Right ventricle myocardium superior (tissue), 1 donor: Measurements from ENCODE around the gene ACACA. TPM values are rescaled to one million over a fixed set of nuclear protein-coding genes. Genes with fewer than 3 reads are reported as not detected.

Source experiments
- ATAC-seq: fragments of 200-7000 bp; cut with Tn5 transposase; one replicate; pipeline ENCODE4 v1.9.1; 2020; ENCODE audit warnings: mild to moderate bottlenecking; ENCODE audit not compliant: poor library complexity
- DNase-seq: peaks from one replicate; pipeline ENCODE4 v3.0.0-alpha.2; 2020
- intact Hi-C: fragments of 100-400 bp; cut with DNase I; formaldehyde crosslinking; loops from one replicate; pipeline ENCODE4 v1.11.2; 2022
- total RNA-seq: library from RNA; stranded (reverse); fragmentation: NEBNext Ultra II Directional; extraction: Animal tissue kit (Norgen Biotek cat#: 25700); gene quantifications from one replicate; pipeline ENCODE4 v1.2.1, GENCODE V29; 2021
- donor health status: DM: no; HTN: yes; CAD: no; lungs with severe emphysema.

Gene ACACA
- total RNA-seq, 1 donor from 2014 or later = 15.4 TPM

DNA sequence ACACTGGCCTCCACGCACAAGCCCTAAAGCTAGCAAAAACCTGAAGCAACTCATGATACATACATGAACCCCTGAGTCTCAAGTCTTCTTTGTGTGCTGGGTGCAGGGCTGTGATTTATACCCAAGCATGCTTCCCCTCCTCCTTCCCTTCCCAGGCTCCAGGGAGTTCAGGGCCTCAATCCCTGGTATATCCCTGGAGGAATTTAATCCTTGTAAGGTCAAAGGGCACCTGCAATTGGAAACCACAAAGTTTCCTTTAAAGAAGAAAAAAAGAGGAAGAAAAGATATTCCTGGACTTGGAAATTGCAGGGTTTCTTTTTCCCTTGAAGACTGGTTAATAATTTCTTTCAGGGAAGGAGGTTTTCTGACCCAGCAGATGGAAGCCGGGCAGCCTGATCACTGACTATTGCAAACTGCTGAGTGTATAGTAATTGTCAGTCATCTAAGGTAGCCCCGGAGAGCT is 275.6 kb downstream of the ACACA start:
- DNase-seq (no peak), ATAC-seq (no peak)
- intact Hi-C loops = no loop called here

DNA sequence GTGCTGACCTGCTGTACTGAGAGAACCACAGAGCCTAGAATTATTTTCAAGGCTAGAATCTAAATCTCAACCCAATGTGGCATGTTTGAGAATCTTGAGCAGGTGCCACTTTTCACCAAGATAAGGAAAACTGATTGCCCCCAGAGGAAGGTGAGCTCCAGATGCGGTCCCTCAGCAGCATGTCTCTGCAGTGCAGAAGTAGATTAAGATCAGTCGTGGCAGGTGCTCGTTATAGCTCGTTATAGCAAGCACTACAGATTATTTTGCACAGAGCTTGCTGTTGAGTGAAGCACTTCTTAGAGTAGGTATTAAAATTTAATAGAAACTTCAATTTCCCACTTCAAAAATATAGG is 281.8 kb downstream of the ACACA start:
- ATAC-seq (no peak), DNase-seq (no peak)
- intact Hi-C loops = no loop called here

DNA sequence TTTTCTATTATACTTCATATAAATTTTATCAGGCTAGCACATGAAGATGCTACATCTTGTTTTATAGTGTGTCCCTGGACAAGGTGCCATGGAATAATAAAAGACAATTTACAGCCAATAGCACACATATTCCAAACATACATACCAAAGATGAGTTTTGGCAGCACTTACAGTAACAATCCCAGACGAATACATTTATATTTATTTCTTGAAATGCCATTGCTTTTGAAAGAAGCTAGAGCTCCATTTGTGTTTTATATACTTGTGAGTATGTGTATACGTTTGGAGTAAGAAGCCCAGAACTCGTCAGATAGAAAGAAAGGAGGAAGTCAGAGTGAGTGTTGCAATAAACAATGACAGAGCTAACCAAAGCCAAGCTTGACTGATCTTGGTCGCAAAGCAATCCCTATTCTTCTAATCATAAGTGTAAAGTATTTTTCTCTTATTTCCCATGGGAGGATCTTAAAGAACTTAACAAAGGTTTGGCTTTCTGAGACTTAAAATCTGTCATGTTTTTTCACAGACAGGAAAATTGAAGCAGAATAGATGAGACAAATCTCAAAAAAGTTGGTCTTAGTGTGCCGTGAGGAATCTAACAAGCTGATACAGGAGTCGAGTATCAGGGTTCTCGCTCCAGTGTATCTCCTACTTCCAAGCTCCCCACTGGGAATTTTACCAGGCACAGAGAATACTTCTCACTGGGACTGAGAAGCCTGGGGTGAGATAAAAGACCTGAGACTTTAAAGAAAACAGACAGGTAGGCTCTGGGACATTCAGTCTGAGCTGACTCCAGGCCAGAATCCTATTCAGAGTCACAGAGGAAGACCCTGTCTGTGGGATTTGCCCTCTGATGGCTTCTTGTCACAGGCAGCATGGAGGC is 282.5 kb downstream of the ACACA start:
- DNase-seq = no peak
- intact Hi-C loops = no loop called here
- no peak for ATAC-seq

DNA sequence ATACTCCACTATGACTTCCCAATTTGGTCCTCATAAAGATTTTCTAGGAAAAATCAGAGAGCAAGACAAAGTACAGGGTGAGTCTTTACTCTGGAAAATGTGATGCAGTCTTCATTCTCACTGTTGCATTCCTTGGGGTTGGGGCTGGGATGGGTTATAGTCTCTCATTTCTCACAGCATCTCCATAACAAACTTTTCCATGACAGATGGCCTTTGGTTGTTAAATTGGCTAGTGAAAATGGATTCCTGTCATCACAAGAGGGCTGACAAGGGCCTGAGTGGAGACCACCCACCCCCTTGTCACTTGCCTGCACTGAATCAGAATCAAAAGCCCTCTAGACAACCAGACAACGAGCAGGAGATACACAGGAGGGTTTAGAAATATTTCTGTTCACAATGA is 283.2 kb downstream of the ACACA start:
- DNase-seq (no peak), ATAC-seq (no peak)
- intact Hi-C loops = no loop called here

DNA sequence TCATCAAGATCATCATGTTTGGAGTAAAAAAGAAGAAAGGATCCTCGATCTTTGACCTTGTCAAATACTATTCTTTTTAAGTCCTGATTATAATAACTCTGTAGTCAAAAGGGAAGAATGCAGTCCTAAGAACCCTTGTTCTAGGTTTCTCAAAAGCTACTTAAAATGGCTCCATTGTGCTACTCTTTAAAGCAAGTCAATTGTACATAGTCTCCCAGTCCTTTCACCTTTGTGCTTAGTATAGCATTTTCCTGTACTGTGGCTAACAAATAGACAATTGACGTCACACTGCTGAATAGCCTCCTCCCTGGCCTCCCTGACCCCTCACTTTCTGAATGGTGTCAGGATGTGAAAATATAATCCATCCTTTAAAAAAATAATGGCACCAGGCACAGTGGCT is 285.0 kb downstream of the ACACA start:
- intact Hi-C loops = no loop called here

DNA sequence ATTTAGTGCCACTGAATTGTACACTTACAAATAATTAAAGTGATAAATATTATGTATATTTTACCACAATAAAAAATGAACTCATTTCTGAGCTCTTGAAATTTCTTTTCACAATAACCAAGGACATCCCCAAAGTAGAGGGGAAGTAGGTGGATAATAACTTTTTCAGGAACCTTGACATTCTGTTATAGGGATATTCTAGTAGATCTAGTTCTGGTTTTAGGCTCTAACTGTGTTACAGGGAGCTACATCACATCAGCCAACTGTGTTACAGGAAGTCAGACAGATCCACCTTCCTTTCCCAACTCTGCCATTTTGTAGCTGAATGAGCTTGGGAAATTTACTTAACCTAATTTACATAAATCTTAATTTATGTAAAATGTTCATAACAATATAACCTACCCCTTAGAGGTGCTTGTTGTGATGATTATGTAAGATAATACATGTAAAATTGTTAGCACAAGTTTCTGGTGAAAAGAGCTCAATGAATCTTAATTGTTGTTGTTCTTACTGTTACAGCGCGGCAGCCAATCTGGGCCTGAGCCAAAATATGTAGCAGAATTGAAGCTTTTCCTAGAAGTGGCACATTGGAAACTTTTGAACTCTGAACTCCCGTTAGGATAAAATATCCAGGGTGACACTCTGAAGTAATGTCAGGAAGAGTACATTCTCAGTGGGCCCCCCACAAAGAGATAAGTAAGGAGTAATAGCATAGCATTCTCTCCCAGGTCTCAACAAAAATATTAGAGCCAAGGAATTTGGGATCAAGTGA is 288.1 kb downstream of the ACACA start:
- DNase-seq (no peak), ATAC-seq (no peak)
- intact Hi-C loops = no loop called here

More for the DNA sequence above, 285.0 kb downstream of the ACACA start:
- DNase-seq = no peak
- no peak for ATAC-seq

DNA sequence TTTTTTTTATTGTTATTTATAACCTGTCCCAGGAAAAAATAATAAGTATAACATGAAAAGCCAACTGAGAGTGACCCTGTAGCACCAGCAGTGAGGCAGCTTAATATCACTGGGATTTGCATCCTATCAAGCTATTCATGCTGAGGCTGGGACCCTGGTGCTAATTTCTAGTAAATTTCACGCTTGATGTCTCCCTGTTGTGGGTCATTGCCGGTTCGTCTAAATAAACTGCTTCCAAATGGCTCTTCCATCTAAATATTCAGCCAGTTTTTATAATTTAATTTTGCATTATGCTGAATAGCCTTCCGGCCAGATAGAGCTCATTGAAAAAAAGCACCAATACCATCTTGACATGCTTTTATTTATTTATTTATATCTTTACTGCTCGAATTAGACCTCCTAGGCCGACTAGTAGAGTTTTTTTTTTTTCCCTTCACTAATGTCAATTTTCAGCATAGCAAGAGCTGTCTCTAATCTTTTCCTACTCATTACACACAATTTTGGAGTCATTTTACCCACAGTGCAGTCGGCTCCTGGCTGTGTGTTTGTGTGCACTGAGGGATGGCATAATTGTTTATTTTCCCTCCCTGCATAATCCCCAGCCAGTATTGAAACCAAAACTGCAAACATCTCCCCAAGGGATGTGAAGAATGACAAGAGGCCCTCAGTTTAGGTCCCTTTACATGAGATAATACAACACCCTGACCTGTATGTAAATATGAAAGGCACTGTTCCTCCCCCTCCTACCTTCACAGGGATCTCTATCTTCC is 289.1 kb downstream of the ACACA start:
- intact Hi-C loops = no loop called here
- ATAC-seq (no peak), DNase-seq (no peak)

DNA sequence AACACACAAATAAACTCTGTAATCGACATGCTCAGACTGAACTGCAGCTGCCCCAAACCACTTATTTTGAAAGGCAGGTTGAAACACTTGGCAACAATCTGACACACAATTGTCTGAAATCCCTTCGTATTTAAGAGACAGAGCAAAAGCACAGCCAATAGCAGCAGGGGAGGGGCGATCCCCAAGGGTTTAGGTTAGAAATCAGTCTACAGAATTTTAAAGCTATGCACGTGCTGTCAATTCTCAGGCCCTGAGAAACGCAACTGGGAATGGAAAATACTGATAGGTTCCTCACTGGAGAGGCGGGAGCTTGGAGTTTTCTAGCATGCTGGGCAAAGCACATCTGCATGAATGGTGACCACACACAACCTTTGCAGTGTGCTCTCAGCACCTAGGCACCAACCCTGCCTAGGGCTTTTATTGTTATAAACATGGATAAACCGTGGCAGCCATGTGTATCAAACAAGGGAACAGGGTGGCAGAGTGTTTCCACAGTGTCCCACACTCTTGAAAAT is 289.9 kb downstream of the ACACA start:
- intact Hi-C loops = no loop called here
- no peak for DNase-seq
- no peak for ATAC-seq

DNA sequence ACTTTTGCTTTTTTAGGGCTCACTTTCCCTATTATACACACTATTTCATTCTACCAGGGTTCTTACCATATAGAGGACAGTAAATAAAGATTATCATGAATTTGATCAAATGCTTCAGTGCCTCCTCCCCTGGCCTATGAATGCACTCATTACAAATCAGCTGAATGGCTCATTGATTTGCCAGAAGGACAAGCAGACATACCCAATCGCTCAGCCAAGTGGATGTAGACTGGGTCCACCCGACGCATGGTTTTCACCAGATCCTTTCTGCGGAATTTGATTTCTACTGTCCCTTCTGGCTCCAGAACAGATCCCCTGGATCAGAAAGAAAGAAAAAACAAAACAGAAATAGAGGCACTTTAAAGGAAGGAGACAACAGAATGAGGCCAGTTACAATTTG is 295.3 kb downstream of the ACACA start:
- DNase-seq (no peak), ATAC-seq (no peak)
- intact Hi-C loops = no loop called here

DNA sequence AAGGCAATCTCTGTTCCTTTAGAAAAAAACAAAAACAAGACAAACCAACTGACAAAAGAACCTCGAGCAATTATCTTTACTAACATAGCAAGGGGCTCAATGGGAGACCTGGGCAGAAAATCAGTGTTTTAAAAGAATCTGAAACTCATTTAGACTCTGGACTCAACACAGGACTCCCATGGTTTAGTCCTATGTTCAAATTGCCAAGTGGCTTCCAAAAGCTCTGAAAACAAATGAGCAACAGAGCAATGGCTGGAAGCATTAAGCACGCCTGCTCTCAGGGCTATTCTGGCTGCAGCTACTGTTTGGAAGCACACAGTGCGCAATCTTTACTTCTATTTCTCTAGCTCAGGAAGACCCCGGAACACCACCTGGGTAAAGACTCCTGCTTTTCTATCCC is 295.9 kb downstream of the ACACA start:
- ATAC-seq (no peak), DNase-seq (no peak)
- intact Hi-C loops = no loop called here

DNA sequence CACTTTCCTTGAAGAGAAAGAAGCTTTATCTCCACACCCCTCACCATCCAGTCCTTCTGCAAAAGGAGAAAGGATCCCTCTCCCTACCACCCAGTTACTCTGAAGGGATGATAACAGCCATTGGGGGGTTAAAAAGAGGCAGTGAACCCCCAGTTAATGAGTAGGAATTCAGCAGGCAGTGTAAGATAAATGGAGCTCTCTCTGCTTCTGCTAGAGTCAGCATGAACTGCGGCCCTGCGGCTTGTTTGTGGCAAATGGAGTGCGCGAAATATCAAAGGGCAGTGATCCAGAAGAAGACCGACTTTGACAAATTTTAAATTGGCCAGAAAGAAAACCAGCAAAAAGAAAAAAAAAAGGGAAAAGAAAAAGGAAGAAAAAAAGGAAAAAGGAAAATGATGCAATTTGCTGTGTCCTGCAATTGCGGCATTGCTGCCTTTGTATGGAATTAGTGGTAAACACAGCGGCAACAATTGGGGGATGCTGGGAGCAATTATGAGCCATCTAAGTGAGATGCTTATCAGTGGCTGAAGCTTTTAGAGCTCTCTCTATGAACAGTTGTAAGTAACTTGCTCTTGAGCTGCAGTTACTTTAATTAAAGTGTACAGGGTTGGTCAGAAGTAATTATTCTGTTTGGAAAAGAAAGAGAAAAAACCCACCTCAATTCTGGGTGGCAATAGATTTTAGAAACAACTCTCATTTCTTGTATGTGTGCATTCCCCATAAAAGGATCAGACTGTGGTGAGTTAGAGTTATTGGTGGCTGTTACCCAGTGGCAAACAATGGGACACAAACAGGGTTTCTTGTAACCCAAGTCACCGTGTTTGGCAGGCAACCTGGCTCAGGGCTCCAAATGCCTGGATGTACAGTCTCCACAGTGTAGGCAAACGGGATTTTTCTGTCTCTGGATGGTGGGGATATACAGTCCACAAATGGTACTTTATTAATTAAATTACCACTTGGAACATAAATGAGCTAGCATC is 296.6 kb downstream of the ACACA start:
- ATAC-seq (no peak), DNase-seq (no peak)
- intact Hi-C loops = no loop called here

DNA sequence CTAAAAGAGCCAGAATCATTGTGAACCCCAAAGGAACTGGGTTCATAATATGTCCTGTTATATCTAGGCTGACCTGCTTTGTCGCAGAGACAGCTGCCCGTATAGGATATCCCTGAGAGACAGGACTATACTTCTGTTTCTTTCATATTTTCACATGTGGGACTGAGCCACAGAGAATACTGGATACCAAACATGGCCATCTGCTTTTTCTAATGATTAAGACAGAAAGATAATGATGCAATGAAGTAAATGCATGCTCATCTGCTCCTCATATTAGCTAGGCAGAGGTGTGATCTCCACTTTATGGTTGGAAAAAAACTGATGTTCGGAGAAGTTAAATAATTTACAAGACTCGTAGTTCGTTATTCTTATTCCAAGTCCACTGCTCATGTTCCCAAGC is 297.5 kb downstream of the ACACA start:
- ATAC-seq (no peak), DNase-seq (no peak)
- intact Hi-C loops = no loop called here

DNA sequence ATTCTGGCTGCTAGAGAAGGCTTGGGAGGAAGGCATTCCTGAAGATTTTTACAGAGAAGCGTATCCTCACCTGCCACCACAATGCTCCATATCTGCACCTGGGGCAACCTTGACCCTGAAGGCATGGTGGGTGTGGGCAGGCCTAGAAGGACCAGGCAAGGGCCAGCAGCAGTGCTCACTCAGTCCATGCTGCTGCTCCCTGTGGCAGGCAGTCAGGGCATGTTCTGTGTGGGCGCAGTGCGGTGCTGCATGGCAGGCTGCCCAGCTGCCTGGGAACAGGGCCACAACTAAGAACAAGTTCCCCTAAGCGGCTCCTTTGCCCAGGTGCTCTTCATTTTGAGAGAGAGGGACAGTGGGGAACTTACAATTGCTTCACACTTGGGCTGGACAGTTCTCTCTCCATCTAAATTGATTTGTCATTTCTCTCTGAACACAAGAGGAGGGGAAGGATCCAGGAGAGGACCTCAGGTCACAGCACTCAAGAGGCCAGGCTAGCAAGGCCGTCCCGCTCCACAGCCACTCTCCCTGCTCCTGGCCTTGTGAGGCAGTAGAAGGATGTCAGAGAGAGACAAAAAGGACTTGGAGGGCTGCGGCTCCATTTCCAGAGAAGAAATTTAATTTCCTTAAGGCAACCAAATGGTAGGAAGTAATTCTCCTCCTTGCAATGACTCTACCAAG is 299.1 kb downstream of the ACACA start:
- ATAC-seq = peak; percentile 97
- intact Hi-C loops = no loop called here
- DNase-seq = peak; percentile 82

DNA sequence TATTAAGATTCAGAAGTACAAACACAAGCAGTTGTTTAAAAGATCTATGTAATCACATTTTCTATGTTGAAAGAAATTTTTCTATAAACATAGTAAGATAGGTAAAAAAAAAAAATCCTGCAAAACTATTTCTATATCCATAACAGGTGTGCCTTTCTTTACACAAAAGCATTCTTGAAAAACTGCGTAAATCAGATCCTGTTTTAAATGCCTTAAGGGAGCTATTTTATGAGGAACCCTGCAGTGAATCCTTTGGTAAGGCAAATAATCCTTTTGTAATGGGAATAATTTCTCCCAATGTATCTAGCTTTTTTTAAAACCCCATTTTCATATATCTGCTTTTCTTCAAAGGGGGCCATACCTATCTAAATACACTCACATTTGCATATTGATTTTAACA is 300.6 kb downstream of the ACACA start:
- ATAC-seq (no peak), DNase-seq (no peak)
- intact Hi-C loops = no loop called here

DNA sequence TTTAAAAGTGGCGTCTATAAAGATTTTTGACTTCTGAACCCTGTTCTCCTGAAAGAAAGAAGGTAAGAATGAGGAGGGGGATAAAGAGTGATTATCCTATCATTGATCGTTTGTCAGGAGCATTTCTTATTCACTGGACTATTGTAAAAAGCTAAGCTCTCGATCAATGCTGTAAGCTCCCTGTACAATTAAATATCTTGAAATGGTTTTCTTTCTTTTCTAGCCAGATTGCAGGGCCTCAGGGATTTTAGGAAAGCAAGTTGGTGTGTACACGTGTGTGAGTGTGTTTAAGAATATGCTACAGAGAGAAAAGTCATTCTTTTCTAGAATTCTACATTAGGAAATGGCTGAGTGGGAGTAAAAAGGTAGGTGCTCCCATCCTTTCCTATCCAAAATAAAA is 303.4 kb downstream of the ACACA start:
- DNase-seq (no peak), ATAC-seq (no peak)
- intact Hi-C loops = no loop called here

DNA sequence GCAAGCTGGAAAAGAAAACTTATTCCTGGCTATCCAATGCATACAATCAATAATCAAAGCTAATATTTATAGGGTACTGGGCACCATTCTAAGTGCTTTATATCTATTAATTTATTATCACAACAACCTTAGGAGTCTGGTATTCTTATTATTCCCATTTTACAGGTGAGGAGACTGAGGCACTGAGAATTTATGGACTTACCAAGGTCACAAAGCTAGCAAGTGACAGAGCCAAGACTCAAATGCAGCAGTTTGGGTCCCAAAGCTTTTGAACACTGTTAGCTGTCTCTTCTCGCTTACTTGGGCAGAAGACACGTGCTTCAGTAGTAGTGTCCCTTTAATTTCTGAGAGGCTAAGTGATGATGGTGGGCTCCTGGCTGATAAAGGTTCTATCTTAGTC is 305.3 kb downstream of the ACACA start:
- intact Hi-C loops = no loop called here
- no peak for ATAC-seq
- DNase-seq = no peak

DNA sequence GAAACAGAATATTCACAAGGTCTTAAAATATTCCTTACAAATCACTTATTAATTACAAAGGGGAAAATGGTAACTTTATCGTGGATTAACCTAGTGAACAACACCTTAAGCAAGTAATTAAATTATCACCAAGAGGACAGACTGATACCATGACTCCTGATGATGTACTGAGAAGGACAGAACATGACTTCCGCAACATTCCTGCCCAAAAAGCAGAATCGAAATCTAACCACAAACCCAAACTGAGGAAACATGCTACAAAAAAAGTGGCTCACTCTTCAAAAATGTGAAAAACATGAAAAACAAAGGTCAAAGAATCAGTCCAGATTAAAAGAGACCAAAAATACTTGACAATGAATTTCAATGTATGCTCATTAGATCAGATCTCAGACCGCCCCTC is 306.4 kb downstream of the ACACA start:
- intact Hi-C loops = no loop called here
- ATAC-seq (no peak), DNase-seq (no peak)
